ENCODE results near the gene USP12.
A peak's percentile ranks its signal among the peaks of the same experiment; 100 is the strongest.

The USP12 gene

GRCh38 chr13:27170221-27170515, 1.4 kb downstream of the USP12 start:
- Histone ChIP-seq H3K9ac (ENCODE audit: low read length) (no peak overlapping the region), H3K27ac (ENCODE audit: low read depth, low read length, poor library complexity, severe bottlenecking) (no peak overlapping the region), H2AFZ (ENCODE audit: low read length) (no peak overlapping the region), H3K4me3 (ENCODE audit: low read depth, low read length, poor library complexity, severe bottlenecking) (peak overlapping the region; percentile 64), H4K20me1 (ENCODE audit: insufficient read depth, low read length) (0 out of 2 replicates have a peak, but pooled peaks cover 2% of the 10 kb centered on the region), H3F3A (ENCODE audit: insufficient read depth, low read length) (no peaks in the 10 kb centered on the region), H3K79me2 (ENCODE audit: insufficient read depth, low read length) (no peaks in the 10 kb centered on the region), H3K4me2 (ENCODE audit: low read length) (peak overlapping the region; percentile 65), H3K9me2 (ENCODE audit: low read depth, low read length) (no peaks in the 10 kb centered on the region), H3K36me3 (ENCODE audit: insufficient read depth, low read length) (no peaks in the 10 kb centered on the region), H3K4me1 (ENCODE audit: insufficient read depth, low read length, severe bottlenecking) (peaks cover 15% of the 10 kb centered on the region), H3K9me3 (ENCODE audit: low read length) (no peaks in the 10 kb centered on the region), H3K27me3 (ENCODE audit: insufficient read depth, low read length) (peaks cover 4% of the 10 kb centered on the region; the same call in 1 of the 2 replicates)
- TF ChIP-seq CTCF (IDR thresholded peaks at IDR 0.05; ENCODE audit: low read length) (no peak), EZH2 (IDR thresholded peaks at IDR 0.05; ENCODE audit: borderline replicate concordance, low read length) (no peak)

GRCh38 chr13:27168906-27169657, 2.5 kb downstream of the USP12 start:
- no peaks in the 10 kb centered on the region for H3F3A ChIP-seq (ENCODE audit: insufficient read depth, low read length)
- H3K79me2 ChIP-seq (ENCODE audit: insufficient read depth, low read length): no peaks in the 10 kb centered on the region
- H3K9me2 ChIP-seq (ENCODE audit: low read depth, low read length): no peaks in the 10 kb centered on the region
- peaks cover 4% of the 10 kb centered on the region; the same call in 1 of the 2 replicates for H3K27me3 ChIP-seq (ENCODE audit: insufficient read depth, low read length)
- no peak overlapping the region for H3K9ac ChIP-seq (ENCODE audit: low read length)
- no peaks in the 10 kb centered on the region for H3K36me3 ChIP-seq (ENCODE audit: insufficient read depth, low read length)
- no peaks in the 10 kb centered on the region for H3K9me3 ChIP-seq (ENCODE audit: low read length)
- no peak for TF ChIP-seq EZH2 (IDR thresholded peaks at IDR 0.05; ENCODE audit: borderline replicate concordance, low read length)
- no peak for TF ChIP-seq CTCF (IDR thresholded peaks at IDR 0.05; ENCODE audit: low read length)
- H3K27ac ChIP-seq (ENCODE audit: low read depth, low read length, poor library complexity, severe bottlenecking): no peak overlapping the region
- H2AFZ ChIP-seq (ENCODE audit: low read length): no peak overlapping the region
- H3K4me3 ChIP-seq (ENCODE audit: low read depth, low read length, poor library complexity, severe bottlenecking): no peak overlapping the region
- peaks cover 15% of the 10 kb centered on the region for H3K4me1 ChIP-seq (ENCODE audit: insufficient read depth, low read length, severe bottlenecking)
- H3K4me2 ChIP-seq (ENCODE audit: low read length): no peak overlapping the region
- 0 out of 2 replicates have a peak, but pooled peaks cover 2% of the 10 kb centered on the region for H4K20me1 ChIP-seq (ENCODE audit: insufficient read depth, low read length)

- 0 out of 2 replicates have a peak, but pooled peaks cover 2% of the 10 kb centered on the region for H4K20me1 ChIP-seq (ENCODE audit: insufficient read depth, low read length)
- no peak overlapping the region for H3K9ac ChIP-seq (ENCODE audit: low read length)
- peaks cover 15% of the 10 kb centered on the region for H3K4me1 ChIP-seq (ENCODE audit: insufficient read depth, low read length, severe bottlenecking)
These were observed 3.5 kb downstream of the USP12 start for GRCh38 chr13:27168086-27168485.

More at GRCh38 chr13:27168086-27168485, 3.5 kb downstream of the USP12 start:
- H3K27me3 ChIP-seq (ENCODE audit: insufficient read depth, low read length): peaks cover 4% of the 10 kb centered on the region; the same call in 1 of the 2 replicates
- no peak overlapping the region for H2AFZ ChIP-seq (ENCODE audit: low read length)
- no peak for TF ChIP-seq EZH2 (IDR thresholded peaks at IDR 0.05; ENCODE audit: borderline replicate concordance, low read length)
- no peak for TF ChIP-seq CTCF (IDR thresholded peaks at IDR 0.05; ENCODE audit: low read length)
- no peak overlapping the region for H3K27ac ChIP-seq (ENCODE audit: low read depth, low read length, poor library complexity, severe bottlenecking)
- no peaks in the 10 kb centered on the region for H3K79me2 ChIP-seq (ENCODE audit: insufficient read depth, low read length)
- H3K9me2 ChIP-seq (ENCODE audit: low read depth, low read length): no peaks in the 10 kb centered on the region
- no peak overlapping the region for H3K4me2 ChIP-seq (ENCODE audit: low read length)
- no peaks in the 10 kb centered on the region for H3K36me3 ChIP-seq (ENCODE audit: insufficient read depth, low read length)
- no peak overlapping the region for H3K4me3 ChIP-seq (ENCODE audit: low read depth, low read length, poor library complexity, severe bottlenecking)
- H3F3A ChIP-seq (ENCODE audit: insufficient read depth, low read length): no peaks in the 10 kb centered on the region
- H3K9me3 ChIP-seq (ENCODE audit: low read length): no peaks in the 10 kb centered on the region
